Activated naive CD4-positive, alpha-beta T cell treated with anti-CD3 and anti-CD28 coated beads, Interleukin-2, amount 50 U/mL, for 24 hours (primary cell): ENCODE results near the gene PC.
A peak's percentile ranks its signal among the peaks of the same experiment; 100 is the strongest.

ENCODE experiments used
- H3K27ac Mint-ChIP-seq: one replicate; pipeline ENCODE4 v1.8.0; 2021; ENCODE audit warnings: mild to moderate bottlenecking, mixed read lengths
- H3K27me3 Mint-ChIP-seq: one replicate; pipeline ENCODE4 v1.8.0; 2021; ENCODE audit warnings: mixed read lengths
- H3K36me3 Mint-ChIP-seq: one replicate; pipeline ENCODE4 v1.8.0; 2021; ENCODE audit warnings: mixed read lengths
- H3K4me1 Mint-ChIP-seq: one replicate; pipeline ENCODE4 v1.8.0; 2021; ENCODE audit warnings: mixed read lengths
- H3K4me3 Mint-ChIP-seq: one replicate; pipeline ENCODE4 v1.8.0; 2021; ENCODE audit warnings: mild to moderate bottlenecking, mixed read lengths
- H3K9me3 Mint-ChIP-seq: one replicate; pipeline ENCODE4 v1.8.0; 2021; ENCODE audit warnings: mixed read lengths

The PC gene

GRCh38 chr11:66856496-66857233 is 101.5 kb downstream of the PC start, which contains the start of gene LRFN4:
LRFN4 (plus strand) TSS chr11:66857064; CDS start chr11:66857745, 681 bp downstream.
- Mint-ChIP-seq H3K27ac (no peak within 1 kb of the TSS), H3K4me1 (peaks cover 4% of the 10 kb centered on the region), H3K9me3 (no peaks in the 10 kb centered on the region), H3K36me3 (no peaks in the 10 kb centered on the region), H3K4me3 (peak within 1 kb of the TSS; percentile 90), H3K27me3 (no peaks in the 10 kb centered on the region)

GRCh38 chr11:66855574-66856495 is 102.3 kb downstream of the PC start:
- Mint-ChIP-seq H3K36me3 (no peaks in the 10 kb centered on the region), H3K4me1 (peaks cover 4% of the 10 kb centered on the region), H3K9me3 (no peaks in the 10 kb centered on the region), H3K4me3 (peak overlapping the region; percentile 90), H3K27me3 (no peaks in the 10 kb centered on the region), H3K27ac (no peak overlapping the region)

DNA sequence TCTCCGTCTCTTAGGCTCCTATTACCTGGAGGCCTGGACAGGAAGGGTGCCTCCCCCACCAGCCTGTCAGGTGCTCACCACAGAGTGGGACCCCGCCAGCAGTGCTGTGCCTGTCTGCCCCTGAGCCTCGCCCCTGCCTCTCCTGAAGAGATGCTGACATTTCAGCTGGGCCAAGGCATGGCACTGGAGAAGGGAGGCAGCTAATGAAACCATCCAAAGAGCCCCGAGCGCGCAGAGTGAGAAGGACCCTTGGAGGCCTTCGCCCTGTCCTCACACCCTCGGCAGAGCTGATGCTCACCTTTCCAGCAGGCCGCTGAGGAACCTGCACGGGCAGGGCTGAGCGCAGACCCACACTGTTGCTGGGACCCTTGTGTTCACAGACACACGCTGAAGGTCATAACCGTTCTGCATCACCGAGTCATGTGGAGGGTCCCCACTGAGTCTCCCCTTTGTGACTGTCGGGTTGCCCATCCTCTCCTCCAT is 103.4 kb downstream of the PC start:
- H3K27ac Mint-ChIP-seq = peak overlapping the region; percentile 30
- no peaks in the 10 kb centered on the region for H3K27me3 Mint-ChIP-seq
- H3K36me3 Mint-ChIP-seq = no peaks in the 10 kb centered on the region
- H3K4me3 Mint-ChIP-seq = peak overlapping the region; percentile 80
- H3K4me1 Mint-ChIP-seq = peaks cover 4% of the 10 kb centered on the region
- H3K9me3 Mint-ChIP-seq = no peaks in the 10 kb centered on the region

DNA sequence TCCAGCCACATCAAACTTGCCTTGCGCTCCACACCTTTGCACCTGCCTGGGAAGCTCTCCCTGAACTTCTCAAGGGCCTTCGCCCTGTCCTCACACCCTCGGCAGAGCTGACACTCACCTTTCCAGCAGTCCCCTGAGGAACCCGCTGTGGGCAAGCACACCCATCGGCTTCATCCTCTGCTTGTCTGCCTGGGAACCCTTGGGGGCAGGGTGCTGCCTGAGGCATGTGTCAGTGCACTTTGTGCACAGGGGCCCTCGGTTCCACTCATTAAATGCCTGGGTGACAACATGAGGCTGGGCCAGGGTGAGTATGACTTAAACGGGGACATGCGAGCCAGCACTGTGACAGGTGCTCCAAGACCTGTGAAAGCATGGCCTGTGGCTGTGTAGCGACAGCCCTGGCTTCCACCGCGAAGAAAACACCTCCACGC is 103.9 kb downstream of the PC start:
- Mint-ChIP-seq H3K9me3 (no peaks in the 10 kb centered on the region), H3K27ac (no peak overlapping the region), H3K36me3 (no peaks in the 10 kb centered on the region), H3K4me1 (peaks cover 4% of the 10 kb centered on the region), H3K4me3 (no peak overlapping the region), H3K27me3 (no peaks in the 10 kb centered on the region)

DNA sequence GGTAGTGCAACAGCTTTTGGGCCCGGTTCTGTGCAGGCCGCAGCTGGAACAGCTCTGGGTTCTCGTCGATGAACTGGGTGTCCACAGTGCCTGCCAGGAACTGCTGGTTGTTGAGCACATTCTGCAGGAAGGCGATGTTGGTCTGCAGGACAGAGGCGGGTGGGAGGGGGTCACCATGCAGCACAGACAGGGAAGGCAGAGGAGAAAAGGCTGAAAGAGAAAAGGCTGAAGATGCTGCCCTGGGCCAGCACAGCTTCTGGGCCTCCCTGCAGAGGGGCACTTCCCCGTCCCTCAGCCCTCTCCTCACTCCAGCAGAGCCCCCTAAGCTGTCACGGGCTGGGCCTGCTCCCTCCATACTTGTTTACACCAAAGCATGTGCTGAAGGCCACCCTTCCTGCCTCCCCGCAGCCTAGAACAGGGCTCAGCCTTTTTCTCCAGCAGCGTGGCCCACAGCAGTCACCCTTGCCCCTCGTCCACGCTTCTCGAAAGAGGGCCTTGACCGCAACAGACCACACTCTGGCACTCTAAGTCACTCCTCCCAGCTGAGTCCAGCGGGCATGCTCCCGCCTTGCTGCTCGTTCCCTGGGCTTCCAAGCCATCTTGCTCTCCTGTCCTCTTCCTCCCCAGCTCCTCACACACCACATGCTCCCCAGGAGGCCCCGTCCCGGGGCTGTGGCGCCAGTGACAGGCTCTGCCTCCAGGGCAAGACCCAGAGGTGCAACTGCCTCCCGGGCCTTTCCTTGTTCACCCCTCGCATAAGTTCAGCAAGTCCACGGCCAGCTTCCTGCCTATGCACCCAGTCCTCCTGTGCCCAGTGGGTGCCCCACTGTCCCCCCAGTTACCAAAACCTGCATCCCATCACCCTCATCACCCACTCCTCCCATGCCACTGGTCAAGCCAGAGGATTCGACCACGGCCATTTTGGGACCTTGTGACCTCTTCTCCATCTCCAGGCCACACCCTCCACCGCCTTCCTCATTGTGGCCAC is 104.6 kb downstream of the PC start:
- Mint-ChIP-seq H3K27ac (peak overlapping the region; percentile 27), H3K4me1 (peaks cover 4% of the 10 kb centered on the region), H3K27me3 (no peaks in the 10 kb centered on the region), H3K9me3 (no peaks in the 10 kb centered on the region), H3K36me3 (no peaks in the 10 kb centered on the region), H3K4me3 (no peak overlapping the region)

- Mint-ChIP-seq H3K36me3 (no peaks in the 10 kb centered on the region), H3K4me3 (no peak overlapping the region), H3K4me1 (peaks cover 4% of the 10 kb centered on the region), H3K9me3 (no peaks in the 10 kb centered on the region), H3K27me3 (no peaks in the 10 kb centered on the region), H3K27ac (no peak overlapping the region)
These were observed 105.5 kb downstream of the PC start for GRCh38 chr11:66852466-66853241.

DNA sequence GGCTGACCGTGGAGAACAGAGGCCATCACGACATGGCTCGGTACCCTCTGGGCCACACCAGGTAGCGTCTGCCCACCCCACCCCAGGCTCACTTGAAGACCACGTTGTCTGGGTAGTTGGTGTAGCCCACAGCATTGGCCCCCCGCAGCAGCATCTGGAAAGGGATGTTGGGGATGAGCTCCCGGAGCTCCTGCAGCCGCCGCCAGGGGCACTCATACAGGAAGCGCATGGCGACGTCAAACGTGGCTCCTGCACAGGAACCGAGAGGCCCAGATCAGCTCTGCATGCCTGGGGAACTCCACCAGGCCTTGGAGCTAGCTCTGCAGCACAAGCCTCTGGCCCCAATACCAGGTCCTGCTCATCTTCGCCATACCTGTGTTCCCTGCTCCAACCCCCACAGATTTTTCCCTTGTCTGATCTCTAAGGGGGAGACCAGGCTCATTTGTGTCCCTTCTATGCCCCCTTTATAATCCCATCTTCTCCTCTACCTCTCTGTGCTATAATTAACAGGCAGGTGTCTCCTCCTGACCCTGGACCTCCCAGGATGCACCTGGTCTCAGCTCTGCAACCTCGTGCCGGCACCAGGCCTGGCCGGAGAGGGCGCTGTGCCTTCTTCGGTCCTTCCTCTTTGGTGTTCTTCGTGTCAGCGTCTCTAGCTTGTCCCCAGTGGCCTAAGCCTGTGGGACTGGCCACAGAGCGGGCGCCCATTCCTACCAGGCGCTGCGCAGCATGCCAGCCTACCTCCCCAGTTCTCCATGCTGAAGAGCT is 106.3 kb downstream of the PC start:
- Mint-ChIP-seq H3K27me3 (no peaks in the 10 kb centered on the region), H3K4me3 (no peak overlapping the region), H3K36me3 (no peaks in the 10 kb centered on the region), H3K4me1 (peaks cover 4% of the 10 kb centered on the region), H3K27ac (no peak overlapping the region), H3K9me3 (no peaks in the 10 kb centered on the region)

DNA sequence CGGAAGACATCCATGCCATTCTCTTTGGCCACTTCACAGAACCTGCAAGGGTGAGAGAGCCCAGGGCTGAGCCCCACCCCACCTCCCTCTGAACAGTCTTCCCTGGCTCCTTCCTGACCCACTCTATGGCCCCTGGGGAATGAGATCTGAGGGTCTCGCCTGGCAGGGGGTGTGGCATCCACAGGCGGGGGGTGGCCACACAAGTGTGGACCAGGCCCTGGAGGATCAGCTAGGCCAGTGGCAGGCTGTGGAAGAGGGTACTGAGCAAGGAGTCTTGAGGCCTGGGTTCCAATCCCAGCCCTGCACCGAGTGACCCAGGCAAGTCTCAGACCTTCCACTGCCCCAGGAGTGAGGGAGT is 107.0 kb downstream of the PC start:
- H3K27ac Mint-ChIP-seq = no peak overlapping the region
- H3K27me3 Mint-ChIP-seq = no peaks in the 10 kb centered on the region
- H3K9me3 Mint-ChIP-seq = no peaks in the 10 kb centered on the region
- peaks cover 4% of the 10 kb centered on the region for H3K4me1 Mint-ChIP-seq
- H3K4me3 Mint-ChIP-seq = no peak overlapping the region
- H3K36me3 Mint-ChIP-seq = no peaks in the 10 kb centered on the region

DNA sequence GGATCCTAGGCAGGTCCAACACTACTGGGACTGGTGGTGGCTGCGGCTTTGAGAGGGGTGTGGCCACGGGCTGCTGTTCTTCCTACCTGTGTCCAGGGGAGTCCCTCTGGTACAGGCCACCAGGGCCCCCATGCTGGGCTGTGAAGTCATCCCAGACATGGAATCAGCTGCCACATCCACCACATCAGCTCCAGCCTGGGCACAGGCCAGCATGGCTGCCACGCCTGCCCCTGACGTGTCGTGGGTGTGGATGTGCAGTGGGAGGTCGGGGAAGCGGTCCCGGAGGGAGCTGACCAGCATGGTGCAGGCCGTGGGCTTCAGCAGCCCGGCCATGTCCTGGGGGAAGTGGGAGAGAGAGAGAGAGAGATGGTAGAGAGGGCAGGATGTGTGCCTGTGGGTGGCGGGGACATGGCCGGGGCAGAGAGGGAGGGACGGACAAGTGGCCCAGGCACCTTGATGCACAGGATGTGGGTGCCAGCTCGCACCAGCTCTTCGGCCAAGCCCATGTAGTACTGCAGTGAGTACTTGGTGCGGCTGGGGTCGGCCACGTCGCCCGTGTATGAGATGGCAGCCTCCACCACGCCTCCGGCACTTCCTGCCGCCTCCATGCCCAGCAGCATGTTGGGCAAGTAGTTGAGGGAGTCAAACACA is 107.5 kb downstream of the PC start:
- Mint-ChIP-seq H3K9me3 (no peaks in the 10 kb centered on the region), H3K27me3 (no peaks in the 10 kb centered on the region), H3K36me3 (no peaks in the 10 kb centered on the region), H3K4me3 (no peak overlapping the region), H3K4me1 (peaks cover 4% of the 10 kb centered on the region), H3K27ac (no peak overlapping the region)

DNA sequence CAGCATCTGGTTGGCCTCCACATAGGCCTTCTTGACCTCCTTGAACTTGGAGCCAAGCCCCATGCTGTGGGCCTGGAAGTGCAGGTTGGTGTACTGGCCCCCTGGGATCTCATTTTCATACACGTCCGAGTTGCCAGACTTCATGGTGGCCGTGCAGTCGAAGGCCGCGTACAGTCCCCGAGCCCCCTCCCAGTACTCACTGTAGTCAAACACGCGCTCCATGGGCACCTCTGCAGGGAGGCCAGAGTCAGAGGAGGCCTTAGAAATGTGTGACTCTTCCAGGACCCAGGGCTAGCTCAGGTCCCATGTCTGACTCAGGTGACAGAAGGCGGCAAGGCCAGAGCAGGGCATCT is 108.0 kb downstream of the PC start:
- Mint-ChIP-seq H3K4me1 (peaks cover 7% of the 10 kb centered on the region), H3K36me3 (no peaks in the 10 kb centered on the region), H3K27ac (no peak overlapping the region), H3K9me3 (no peaks in the 10 kb centered on the region), H3K4me3 (no peak overlapping the region), H3K27me3 (no peaks in the 10 kb centered on the region)

DNA sequence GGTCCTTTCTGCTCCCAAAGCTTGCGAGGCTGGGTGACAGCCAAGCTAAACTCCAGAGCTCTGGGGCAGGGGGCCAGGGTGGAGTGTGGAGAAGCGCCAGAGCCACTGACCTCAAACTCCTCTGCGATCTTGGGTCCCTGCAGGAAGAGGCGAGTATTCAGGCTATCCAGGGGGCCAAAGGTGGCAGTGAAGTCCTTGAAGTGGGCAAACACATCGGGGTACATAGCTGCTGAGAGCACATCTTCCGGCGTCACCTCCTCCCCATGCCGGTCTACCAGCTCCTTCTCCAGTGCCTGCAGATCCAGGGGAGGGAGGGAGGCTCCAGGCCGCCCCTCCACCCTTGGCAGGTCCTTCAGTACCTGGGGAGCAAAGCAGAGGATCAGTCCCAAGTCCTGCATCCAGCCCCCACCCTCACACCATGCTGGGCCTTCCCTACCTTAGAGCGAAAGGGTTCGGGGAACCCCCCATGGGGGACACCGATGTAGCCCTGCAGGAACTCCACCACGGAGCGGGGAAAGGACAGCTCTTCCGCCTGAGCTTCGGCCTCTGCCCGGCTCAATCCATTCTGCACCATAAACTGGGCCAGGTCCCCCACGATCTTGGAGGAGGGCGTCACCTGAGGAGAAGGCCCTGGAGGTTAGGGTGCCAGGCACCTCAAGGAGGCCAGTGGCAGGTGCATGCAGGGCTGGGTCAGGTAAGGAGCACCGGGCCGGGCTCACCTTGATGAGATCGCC is 108.5 kb downstream of the PC start:
- Mint-ChIP-seq H3K27ac (peak overlapping the region; percentile 51), H3K4me3 (no peak overlapping the region), H3K4me1 (peaks cover 13% of the 10 kb centered on the region), H3K27me3 (no peaks in the 10 kb centered on the region), H3K9me3 (no peaks in the 10 kb centered on the region), H3K36me3 (no peaks in the 10 kb centered on the region)

GRCh38 chr11:66848671-66849500 is 109.3 kb downstream of the PC start:
- Mint-ChIP-seq H3K9me3 (no peaks in the 10 kb centered on the region), H3K36me3 (no peaks in the 10 kb centered on the region), H3K27ac (peak overlapping the region; percentile 51), H3K27me3 (no peaks in the 10 kb centered on the region), H3K4me1 (peaks cover 19% of the 10 kb centered on the region), H3K4me3 (no peak overlapping the region)
